ENCODE measurements around the gene LRFN2. TPM values are rescaled to one million over a fixed set of nuclear protein-coding genes. Genes with fewer than 3 reads are reported as not detected.

Gene LRFN2
- total RNA-seq, 2 donors from 2014 or later: 0.62 TPM; not detected in 1

DNA sequence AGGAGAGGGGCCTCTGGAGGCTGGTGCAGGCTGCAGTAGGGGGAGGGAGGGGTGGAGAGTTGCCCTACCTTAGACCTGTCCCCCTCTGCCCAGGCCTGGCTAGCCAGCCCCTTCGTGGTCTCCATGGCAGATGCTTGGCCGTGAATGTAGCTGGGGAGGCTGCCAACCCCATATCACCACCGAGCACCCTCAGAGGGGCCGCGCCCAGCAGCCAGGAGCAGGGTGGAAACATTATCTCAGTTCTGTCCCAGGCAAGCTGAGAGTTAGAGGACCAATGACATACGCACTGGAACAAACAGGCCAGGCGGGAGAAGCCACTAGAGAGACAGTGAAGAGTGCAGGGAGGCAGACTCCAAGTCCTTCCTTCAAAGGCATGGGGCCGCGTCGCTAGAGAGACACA, 66.5 kb downstream of the LRFN2 start:
- 57% methylated on average over 10 of the region's 10 CpGs for WGBS
- H3K36me3 ChIP-seq: no peaks in the 10 kb centered on the region

DNA sequence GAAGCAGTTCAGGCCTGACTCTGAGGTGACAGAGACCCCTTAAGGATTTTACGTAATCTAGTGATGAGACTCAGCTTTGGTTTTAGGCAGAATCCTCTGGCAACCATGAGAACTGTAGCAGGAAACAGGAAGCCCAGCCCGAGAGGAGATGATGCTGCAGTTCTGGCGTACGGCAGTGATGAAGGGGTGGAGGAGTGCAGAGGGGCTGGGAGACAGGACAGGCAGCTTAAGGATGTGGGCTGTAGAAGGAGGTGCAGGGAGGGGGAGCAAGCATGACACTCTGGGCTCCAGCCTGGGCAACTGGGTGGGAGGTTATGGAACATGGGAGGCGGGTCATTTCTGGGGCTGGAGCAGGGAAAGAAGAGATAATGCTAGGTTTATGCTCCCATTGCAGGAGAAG, 67.1 kb downstream of the LRFN2 start:
- H3K4me3 ChIP-seq: no peak overlapping the region
- no peaks in the 10 kb centered on the region for H3K4me1 ChIP-seq (replicated peaks)
- DNase-seq (ENCODE audit: low spot score): no peak
- no peaks in the 10 kb centered on the region for H3K9me3 ChIP-seq
- no peaks in the 10 kb centered on the region for H3K36me3 ChIP-seq
- H3K27ac ChIP-seq: no peak overlapping the region
- 80% methylated on average over 5 of the region's 5 CpGs for WGBS
- TF ChIP-seq POLR2AphosphoS5 (IDR thresholded peaks at IDR 0.05) (no peak), POLR2A (IDR thresholded peaks at IDR 0.05) (no peak)
- TF ChIP-seq, protein P1, sequence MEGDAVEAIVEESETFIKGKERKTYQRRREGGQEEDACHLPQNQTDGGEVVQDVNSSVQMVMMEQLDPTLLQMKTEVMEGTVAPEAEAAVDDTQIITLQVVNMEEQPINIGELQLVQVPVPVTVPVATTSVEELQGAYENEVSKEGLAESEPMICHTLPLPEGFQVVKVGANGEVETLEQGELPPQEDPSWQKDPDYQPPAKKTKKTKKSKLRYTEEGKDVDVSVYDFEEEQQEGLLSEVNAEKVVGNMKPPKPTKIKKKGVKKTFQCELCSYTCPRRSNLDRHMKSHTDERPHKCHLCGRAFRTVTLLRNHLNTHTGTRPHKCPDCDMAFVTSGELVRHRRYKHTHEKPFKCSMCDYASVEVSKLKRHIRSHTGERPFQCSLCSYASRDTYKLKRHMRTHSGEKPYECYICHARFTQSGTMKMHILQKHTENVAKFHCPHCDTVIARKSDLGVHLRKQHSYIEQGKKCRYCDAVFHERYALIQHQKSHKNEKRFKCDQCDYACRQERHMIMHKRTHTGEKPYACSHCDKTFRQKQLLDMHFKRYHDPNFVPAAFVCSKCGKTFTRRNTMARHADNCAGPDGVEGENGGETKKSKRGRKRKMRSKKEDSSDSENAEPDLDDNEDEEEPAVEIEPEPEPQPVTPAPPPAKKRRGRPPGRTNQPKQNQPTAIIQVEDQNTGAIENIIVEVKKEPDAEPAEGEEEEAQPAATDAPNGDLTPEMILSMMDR (IDR thresholded peaks at IDR 0.05): no peak
- intact Hi-C loops (cut with DNase I): no loop called here
- peaks cover 5% of the 10 kb centered on the region for H3K27me3 ChIP-seq (replicated peaks; ENCODE audit: insufficient read depth)

More for the DNA sequence above, 66.5 kb downstream of the LRFN2 start:
- TF ChIP-seq, protein P1 (IDR thresholded peaks at IDR 0.05): no peak
- no peak for TF ChIP-seq POLR2AphosphoS5 (IDR thresholded peaks at IDR 0.05)
- no peak for TF ChIP-seq POLR2A (IDR thresholded peaks at IDR 0.05)
- no peak overlapping the region for H3K4me3 ChIP-seq
- DNase-seq (ENCODE audit: low spot score): no peak
- intact Hi-C loops (cut with DNase I): no loop called here
- no peaks in the 10 kb centered on the region for H3K9me3 ChIP-seq
- peaks cover 5% of the 10 kb centered on the region for H3K27me3 ChIP-seq (replicated peaks; ENCODE audit: insufficient read depth)
- no peak overlapping the region for H3K27ac ChIP-seq
- H3K4me1 ChIP-seq (replicated peaks): no peaks in the 10 kb centered on the region

DNA sequence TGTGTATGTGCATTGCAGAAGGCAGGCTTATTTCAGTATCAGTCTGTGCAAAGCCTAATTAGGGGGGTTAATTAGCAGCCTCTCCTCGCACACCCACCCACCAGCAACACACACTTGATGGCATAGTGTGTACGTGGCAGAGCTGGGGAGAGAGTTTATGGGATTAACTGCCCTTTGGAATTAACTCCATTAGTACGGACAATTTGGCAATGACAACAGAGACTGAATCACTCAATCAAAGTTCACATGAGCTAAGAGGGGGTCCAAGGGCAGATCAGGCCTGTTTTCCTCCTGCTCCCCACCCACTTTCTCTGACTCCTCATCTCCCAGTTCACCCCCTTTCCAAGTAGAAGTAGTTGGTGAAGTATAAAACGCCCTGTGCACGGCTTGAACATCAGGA, 69.5 kb downstream of the LRFN2 start:
- H3K36me3 ChIP-seq: no peaks in the 10 kb centered on the region
- intact Hi-C loops (cut with DNase I): no loop called here
- peaks cover 5% of the 10 kb centered on the region for H3K27me3 ChIP-seq (replicated peaks; ENCODE audit: insufficient read depth)
- TF ChIP-seq POLR2A (IDR thresholded peaks at IDR 0.05) (no peak), POLR2AphosphoS5 (IDR thresholded peaks at IDR 0.05) (no peak)
- TF ChIP-seq, protein P1 (IDR thresholded peaks at IDR 0.05): no peak
- H3K4me1 ChIP-seq (replicated peaks): no peaks in the 10 kb centered on the region
- no peaks in the 10 kb centered on the region for H3K9me3 ChIP-seq
- H3K27ac ChIP-seq: no peak overlapping the region
- H3K4me3 ChIP-seq: no peak overlapping the region
- WGBS: 81% methylated on average over 5 of the region's 5 CpGs
- no peak for DNase-seq (ENCODE audit: low spot score)

DNA sequence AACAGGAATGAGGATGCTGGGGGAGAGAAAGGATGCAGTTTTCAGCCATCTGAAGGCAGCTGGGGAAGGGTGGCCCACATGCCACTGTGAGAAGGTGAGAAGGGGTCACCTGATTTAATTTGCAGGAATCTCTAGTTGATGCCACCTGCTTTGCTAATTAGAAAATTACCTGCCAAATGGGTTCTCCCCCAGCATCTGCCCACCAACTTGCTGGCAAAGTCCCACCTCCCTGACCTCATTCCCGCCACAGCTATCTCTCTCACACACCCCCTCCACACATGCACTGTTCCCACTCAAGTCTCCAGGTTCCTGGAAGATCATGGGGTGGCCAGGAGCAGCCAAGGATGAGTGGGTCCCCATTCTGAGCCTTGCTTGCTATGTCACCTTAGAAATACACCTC, 70.7 kb downstream of the LRFN2 start:
- TF ChIP-seq, protein P1 (IDR thresholded peaks at IDR 0.05): no peak
- no peak for TF ChIP-seq POLR2AphosphoS5 (IDR thresholded peaks at IDR 0.05)
- TF ChIP-seq POLR2A (IDR thresholded peaks at IDR 0.05): no peak
- Histone ChIP-seq H3K27ac (no peak overlapping the region), H3K27me3 (replicated peaks; ENCODE audit: insufficient read depth) (peaks cover 5% of the 10 kb centered on the region), H3K4me3 (no peak overlapping the region), H3K9me3 (no peaks in the 10 kb centered on the region), H3K4me1 (replicated peaks) (no peaks in the 10 kb centered on the region), H3K36me3 (no peaks in the 10 kb centered on the region)
- no peak for DNase-seq (ENCODE audit: low spot score)
- WGBS: 100% methylated on average over 1 of the region's 1 CpG
- intact Hi-C loops (cut with DNase I): no loop called here

DNA sequence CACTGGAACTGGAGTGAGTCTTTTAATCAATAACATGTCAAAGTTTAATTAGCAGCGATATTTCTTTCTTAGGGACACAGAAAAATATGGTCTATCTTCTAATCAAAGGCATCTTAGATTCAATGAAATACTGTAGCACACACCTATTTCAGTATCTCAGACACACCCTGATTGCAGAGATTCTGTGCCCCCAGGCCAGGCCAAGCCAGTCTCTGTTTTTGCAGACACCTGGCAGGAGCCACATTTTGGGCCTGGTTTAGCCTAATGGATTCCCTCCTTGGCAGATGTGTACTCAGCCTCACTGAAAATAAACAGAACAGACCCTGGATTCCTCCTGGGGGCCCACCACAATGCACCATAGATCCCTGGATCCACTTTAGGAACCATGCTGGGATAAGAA, 74.8 kb downstream of the LRFN2 start:
- TF ChIP-seq POLR2AphosphoS5 (IDR thresholded peaks at IDR 0.05) (no peak), POLR2A (IDR thresholded peaks at IDR 0.05) (no peak)
- TF ChIP-seq, protein P1 (IDR thresholded peaks at IDR 0.05): no peak
- WGBS: 100% methylated on average over 1 of the region's 1 CpG
- intact Hi-C loops (cut with DNase I): no loop called here
- H3K4me3 ChIP-seq: no peak overlapping the region
- DNase-seq (ENCODE audit: low spot score): no peak
- no peak overlapping the region for H3K27ac ChIP-seq
- H3K4me1 ChIP-seq (replicated peaks): no peaks in the 10 kb centered on the region
- no peaks in the 10 kb centered on the region for H3K27me3 ChIP-seq (replicated peaks; ENCODE audit: insufficient read depth)
- H3K9me3 ChIP-seq: no peaks in the 10 kb centered on the region
- H3K36me3 ChIP-seq: no peaks in the 10 kb centered on the region

Measured in prostate gland (tissue), 2 donors.